HG03196 (cell line): ENCODE results near the gene PGP.

Experiments
- ATAC-seq: cut with Tn5 transposase; IDR thresholded peaks from one replicate; pipeline ENCODE4 v1.9.1; 2021; ENCODE audit not compliant: unreplicated experiment

The PGP gene

GRCh38 chr16:2200313-2200712 is 14.3 kb downstream of the PGP start:
- ATAC-seq: no peak

GRCh38 chr16:2199621-2200139 is 15.0 kb downstream of the PGP start:
- ATAC-seq: no peak

- ATAC-seq: no peak
Measured at GRCh38 chr16:2199095-2199494, 15.5 kb downstream of the PGP start.

- ATAC-seq: no peak
Measured at GRCh38 chr16:2198283-2198682, 16.4 kb downstream of the PGP start.

GRCh38 chr16:2197765-2198164 is 16.9 kb downstream of the PGP start:
- ATAC-seq: no peak

GRCh38 chr16:2196981-2197511 is 17.6 kb downstream of the PGP start:
- no peak for ATAC-seq

- ATAC-seq: no peak
Measured at GRCh38 chr16:2196162-2196980, 18.3 kb downstream of the PGP start, which contains the start of gene CASKIN1. Gene CASKIN1, minus strand, starts transcription at chr16:2196605. Its CDS starts 173 bp downstream, at chr16:2196432.

- no peak for ATAC-seq
Measured at GRCh38 chr16:2195322-2196161, 19.1 kb downstream of the PGP start.

- ATAC-seq: no peak
Measured at GRCh38 chr16:2194852-2195321, 19.8 kb downstream of the PGP start.

GRCh38 chr16:2194166-2194834 is 20.3 kb downstream of the PGP start:
- no peak for ATAC-seq

GRCh38 chr16:2191446-2191706 is 23.3 kb downstream of the PGP start:
- no peak for ATAC-seq

- ATAC-seq: no peak
Measured at GRCh38 chr16:2190659-2191445, 23.8 kb downstream of the PGP start.

- no peak for ATAC-seq
Measured at GRCh38 chr16:2190002-2190658, 24.5 kb downstream of the PGP start.

- no peak for ATAC-seq
Measured at GRCh38 chr16:2189252-2189893, 25.3 kb downstream of the PGP start.

GRCh38 chr16:2188395-2188794 is 26.2 kb downstream of the PGP start:
- no peak for ATAC-seq

- no peak for ATAC-seq
Measured at GRCh38 chr16:2187212-2187611, 27.4 kb downstream of the PGP start.

- ATAC-seq: no peak
Measured at GRCh38 chr16:2186505-2186904, 28.1 kb downstream of the PGP start.

GRCh38 chr16:2186064-2186463 is 28.6 kb downstream of the PGP start:
- no peak for ATAC-seq

GRCh38 chr16:2184962-2185361 is 29.7 kb downstream of the PGP start:
- no peak for ATAC-seq
